GM18526 (cell line): Measurements from ENCODE around the gene SAYSD1.

Source experiments
- POLR2A ChIP-seq: IDR thresholded peaks from 3 replicates; pipeline ENCODE4 v1.6.1; 2011; ENCODE audit not compliant: insufficient read length; ENCODE audit errors: extremely low read depth

SAYSD1 gene

DNA sequence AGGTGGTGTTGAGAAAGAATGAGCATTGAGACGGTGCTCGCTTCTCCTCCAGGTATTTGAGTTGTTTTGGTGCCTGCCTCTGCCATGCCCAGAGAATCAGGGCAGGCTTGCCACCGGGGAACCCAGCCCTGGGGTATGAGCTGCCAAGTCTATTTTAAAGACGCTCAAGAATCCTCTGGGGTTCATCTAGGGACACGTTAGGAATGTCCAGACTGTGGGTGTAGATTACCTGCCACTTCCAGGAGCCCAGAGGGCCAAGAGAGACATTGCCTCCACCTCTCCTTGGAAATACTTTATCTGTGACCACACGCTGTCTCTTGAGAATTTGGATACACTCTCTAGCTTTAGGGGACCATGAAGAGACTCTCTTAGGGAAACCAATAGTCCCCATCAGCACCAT, 28.3 kb downstream of the SAYSD1 start:
- TF ChIP-seq POLR2A, result no peak

GRCh38 chr6:39086294-39086693, 28.7 kb downstream of the SAYSD1 start:
- TF ChIP-seq POLR2A, result no peak

DNA sequence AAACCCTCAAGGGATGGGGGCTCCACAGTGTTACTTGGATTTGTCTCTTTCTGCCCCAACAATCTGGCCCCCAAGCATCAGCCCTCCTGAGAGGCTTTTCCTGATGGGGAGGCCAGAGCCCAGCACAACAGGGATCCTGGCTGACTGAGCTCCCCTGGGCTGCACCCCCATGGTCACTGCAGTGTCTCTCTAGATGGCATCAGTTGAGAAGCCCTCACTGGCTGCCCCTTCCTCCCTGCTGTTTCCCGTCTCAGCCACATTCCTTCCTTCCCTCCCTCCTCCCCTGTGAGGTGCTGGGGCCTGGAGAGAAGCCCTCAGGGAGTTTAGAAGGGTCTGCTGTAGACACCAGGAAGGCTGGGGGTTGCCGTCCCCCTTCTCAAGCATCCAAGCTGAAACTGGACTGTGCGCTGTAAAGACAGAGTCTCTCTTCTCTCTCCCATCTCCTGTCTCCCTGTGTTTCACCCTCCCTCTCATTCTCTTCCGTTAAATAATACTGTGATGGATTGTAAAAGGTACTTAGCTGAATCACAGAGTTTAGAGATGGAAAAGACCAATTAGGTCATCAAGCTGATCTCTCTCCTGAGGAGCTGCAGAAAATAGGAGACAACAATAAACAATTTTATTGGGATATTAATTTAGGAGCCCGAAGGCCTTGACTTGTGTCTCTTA, 29.7 kb downstream of the SAYSD1 start:
- TF ChIP-seq POLR2A, result no peak

DNA sequence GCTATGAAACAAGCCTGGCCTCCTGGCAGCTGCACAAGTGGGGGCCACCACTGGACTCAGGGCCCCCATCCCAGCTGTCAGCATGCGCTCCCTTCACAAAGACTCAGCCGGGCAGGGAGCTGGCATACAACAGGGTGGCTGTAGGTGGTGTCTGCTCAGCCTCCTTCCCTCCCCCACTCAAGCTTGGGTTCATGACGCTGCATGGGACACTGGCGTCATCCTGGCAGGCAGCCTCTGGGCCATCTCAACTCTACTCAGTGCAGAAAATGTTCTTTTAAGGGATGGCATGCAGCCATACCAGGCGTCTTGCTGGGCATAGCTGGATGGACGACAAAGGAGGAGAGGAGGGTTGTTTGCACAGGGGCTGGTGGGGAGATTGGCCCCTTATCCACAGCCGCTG, 30.5 kb downstream of the SAYSD1 start:
- TF ChIP-seq POLR2A, result no peak

GRCh38 chr6:39083231-39083634, 31.8 kb downstream of the SAYSD1 start:
- TF ChIP-seq POLR2A, result no peak

- no peak for TF ChIP-seq POLR2A
Measured at GRCh38 chr6:39082310-39082709, 32.7 kb downstream of the SAYSD1 start.

GRCh38 chr6:39080246-39080875, 34.6 kb downstream of the SAYSD1 start:
- no peak for TF ChIP-seq POLR2A

DNA sequence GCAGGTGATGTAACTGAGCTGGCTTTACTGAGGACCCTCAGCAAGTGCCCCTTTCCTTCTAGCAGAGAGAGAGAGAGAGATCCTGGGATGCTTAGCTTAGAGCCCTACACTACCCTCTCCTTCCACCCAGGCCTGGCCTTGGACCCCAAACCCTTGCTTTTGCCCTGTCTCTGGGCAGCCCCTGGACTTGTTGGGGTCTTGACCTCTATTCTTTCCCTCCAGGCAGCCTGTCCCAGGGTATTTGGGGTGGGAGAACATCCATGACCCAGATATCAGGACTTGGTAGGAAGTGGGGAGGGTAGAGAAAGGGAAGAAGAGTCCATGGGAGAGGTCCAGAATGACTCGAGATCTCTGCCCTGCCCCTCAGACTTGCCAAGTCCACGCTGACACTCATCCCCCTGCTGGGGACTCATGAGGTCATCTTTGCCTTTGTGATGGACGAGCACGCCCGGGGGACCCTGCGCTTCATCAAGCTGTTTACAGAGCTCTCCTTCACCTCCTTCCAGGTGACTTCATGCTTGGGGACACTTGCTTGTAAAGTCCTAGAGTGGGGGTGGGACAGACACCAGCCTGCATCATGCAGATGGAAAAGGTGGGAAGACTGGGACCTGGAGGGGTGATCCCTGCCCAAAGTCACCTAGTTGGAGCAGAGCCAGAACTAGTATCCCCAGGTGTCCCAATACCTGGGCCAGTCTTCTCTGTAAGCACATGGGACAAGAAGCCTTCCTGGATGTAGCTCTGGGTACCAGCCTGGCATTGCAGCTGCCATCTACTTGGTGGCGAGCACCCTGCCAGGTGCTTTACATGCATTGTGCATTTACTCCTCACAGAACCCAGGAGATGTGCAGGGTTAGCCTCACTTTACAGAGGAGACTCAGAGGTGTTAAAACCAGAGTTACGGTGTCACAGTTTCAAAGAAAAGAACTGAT, 35.5 kb downstream of the SAYSD1 start:
- no peak for TF ChIP-seq POLR2A

- no peak for TF ChIP-seq POLR2A
Measured at GRCh38 chr6:39078695-39079094, 36.3 kb downstream of the SAYSD1 start.

DNA sequence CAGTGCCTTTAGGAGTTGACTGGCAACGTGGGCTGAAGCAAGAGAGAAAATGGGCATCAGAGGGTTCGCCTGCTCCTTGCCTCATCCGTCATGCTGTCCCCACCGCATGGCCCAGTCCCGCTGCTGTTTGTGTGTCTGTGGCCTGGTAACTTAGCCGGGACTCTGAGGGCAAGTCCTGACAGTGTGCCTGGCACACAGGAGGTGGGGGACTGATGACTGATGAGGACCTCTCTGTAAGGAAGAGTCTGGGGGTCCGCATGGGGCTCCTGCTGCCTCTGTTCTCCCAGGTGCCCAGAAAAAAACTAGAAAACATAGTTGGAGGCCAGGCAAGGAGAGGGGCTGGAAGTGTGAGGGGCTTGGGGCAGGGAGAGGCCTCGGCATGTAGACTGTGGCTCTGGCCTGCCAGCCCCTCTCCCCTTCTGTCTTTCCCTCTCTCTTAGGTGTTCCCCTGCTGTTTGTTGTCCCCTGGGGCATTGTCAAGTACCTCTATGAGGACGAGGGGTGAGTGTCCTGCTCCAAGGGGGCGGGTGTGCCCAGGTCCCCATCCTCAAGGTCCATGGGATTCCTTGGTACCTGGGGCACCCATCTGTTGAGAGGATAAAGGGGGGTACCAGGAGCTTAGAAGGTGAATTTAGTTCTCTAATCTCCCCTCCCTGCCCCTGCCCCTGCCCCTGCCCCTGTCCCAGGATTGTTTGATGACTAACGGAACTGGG, 36.9 kb downstream of the SAYSD1 start:
- no peak for TF ChIP-seq POLR2A

DNA sequence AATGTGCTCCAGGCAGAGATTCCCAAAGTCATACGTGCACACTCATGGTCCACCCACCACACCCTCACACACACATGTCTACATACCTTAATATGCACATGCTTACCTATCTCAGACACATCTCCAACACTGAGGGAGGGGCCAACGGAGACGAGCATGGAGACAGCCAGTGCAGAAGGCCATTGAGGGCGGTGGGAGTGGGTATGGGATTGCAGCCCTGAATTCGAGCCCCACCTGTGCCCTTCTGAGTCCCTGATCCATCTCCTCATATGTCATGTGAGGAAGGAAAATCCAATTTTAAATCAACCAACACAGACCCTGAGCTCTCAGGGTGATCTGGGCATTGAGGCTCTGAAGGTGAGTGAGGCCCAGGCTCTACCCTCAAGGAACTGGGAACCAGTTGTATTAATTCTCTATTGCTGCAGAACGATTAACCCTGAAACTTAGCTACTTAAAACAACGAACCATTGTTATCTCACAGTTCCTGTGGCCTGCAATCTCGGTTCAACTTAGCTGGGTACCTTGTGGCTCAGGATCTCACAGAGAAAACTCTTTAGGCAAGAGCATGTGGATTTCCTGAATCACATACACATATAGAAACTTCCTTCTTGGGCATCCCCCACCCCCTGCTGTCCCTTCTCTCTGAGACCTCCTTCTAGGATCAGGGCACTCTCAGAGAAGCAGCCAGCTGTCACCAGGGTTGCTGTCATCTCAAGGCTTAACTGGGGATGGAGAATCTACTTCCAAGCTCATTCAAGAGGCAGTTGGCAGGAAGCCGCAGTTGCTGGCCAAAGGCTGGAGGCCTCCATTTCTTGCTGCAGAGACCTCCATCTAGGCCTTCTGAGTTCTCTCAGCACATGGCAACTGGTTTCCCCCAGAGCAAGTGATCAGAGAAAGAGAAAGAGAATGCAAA, 38.1 kb downstream of the SAYSD1 start:
- TF ChIP-seq POLR2A, result no peak

- no peak for TF ChIP-seq POLR2A
Measured at GRCh38 chr6:39075807-39076622, 39.0 kb downstream of the SAYSD1 start.

GRCh38 chr6:39075010-39075686, 39.8 kb downstream of the SAYSD1 start:
- TF ChIP-seq POLR2A, result no peak
